GM12878 (cell line): Measurements from ENCODE around the gene CLEC14A. TPM values are rescaled to one million over a fixed set of nuclear protein-coding genes. Genes with fewer than 3 reads are reported as not detected.

Experiments used
- ATAC-seq: fragments of 200-7000 bp; cut with Tn5 transposase; 3 replicates; pipeline ENCODE4 v1.9.1; 2020; ENCODE audit warnings: mild to moderate bottlenecking, moderate library complexity
- BruUV-seq: library from RNA; stranded (reverse); fragments of 400-500 nt; replicated peaks from 2 replicates; lab custom pipeline; 2021; lab: Mats Ljungman, UMichigan
- CTCF ChIA-PET: fragments of 300-600 bp; sonication (Branson Sonifier 250); formaldehyde crosslinking; extraction: SDS; loops from one replicate; lab custom pipeline; 2021; ENCODE audit warnings: inconsistent platforms; lab: Yijun Ruan, JAX
- POLR2A ChIA-PET: fragments of 350-600 bp; formaldehyde crosslinking; extraction: SDS; loops from one replicate; lab custom pipeline; 2021; ENCODE audit warnings: inconsistent platforms; lab: Charles Lee
- RAD21 ChIA-PET: fragments of 300-600 bp; sonication (Branson Sonifier 250); formaldehyde crosslinking; loops from one replicate; lab custom pipeline; 2023; ENCODE audit warnings: antibody characterized with exemption; ENCODE audit not compliant: unreplicated experiment; lab: Charles Lee
- SMC1A ChIA-PET: fragments of 300-600 bp; sonication (Branson Sonifier 250); formaldehyde crosslinking; loops from one replicate; lab custom pipeline; 2023; ENCODE audit not compliant: unreplicated experiment, uncharacterized antibody; lab: Charles Lee
- DNase-seq: peaks from one replicate; pipeline ENCODE4 v3.0.0-alpha.2; 2011; ENCODE audit warnings: low read depth, low spot score
- FAIRE-seq: peaks from 3 replicates; lab custom pipeline; 2011; peaks lifted over from hg19 to GRCh38; lab: Jason Lieb, UNC
- H2AFZ ChIP-seq: 2 replicates; pipeline ENCODE4 v1.6.0; 2011; ENCODE audit warnings: low read depth, low read length, control low read depth; ENCODE audit not compliant: control insufficient read depth
- H3K27ac ChIP-seq: 2 replicates; pipeline ENCODE4 v1.5.1; 2011; ENCODE audit warnings: control low read depth; ENCODE audit not compliant: control insufficient read depth, insufficient read depth
- H3K27me3 ChIP-seq, 2 experiments: replicated peaks in 1 of 2; 2 replicates each; pipeline versions ENCODE4 v1.6.0 to v1.6.1; 2011; ENCODE audit warnings: low read length in 1 of 2; ENCODE audit not compliant: control insufficient read depth in 2 of 2, insufficient read depth in 2 of 2
- H3K36me3 ChIP-seq, 2 experiments: 2 replicates each; pipeline ENCODE4 v1.5.1; 2011; ENCODE audit warnings: low read length in 1 of 2; ENCODE audit not compliant: control insufficient read depth in 2 of 2, insufficient read depth in 2 of 2
- H3K4me1 ChIP-seq: 2 replicates; pipeline ENCODE4 v1.6.1; 2011; ENCODE audit warnings: mild to moderate bottlenecking, low read length, moderate library complexity, mixed read lengths; ENCODE audit not compliant: control insufficient read depth, insufficient read depth
- H3K4me2 ChIP-seq: 2 replicates; pipeline ENCODE4 v1.6.0; 2011; ENCODE audit warnings: control low read depth; ENCODE audit not compliant: control insufficient read depth, insufficient read depth
- H3K4me3 ChIP-seq: fragments of 200-600 bp; sonication (generic); 2 replicates; pipeline ENCODE4 v1.5.1; 2016
- H3K79me2 ChIP-seq: 2 replicates; pipeline ENCODE4 v1.6.0; 2011; ENCODE audit warnings: low read length; ENCODE audit not compliant: control insufficient read depth, insufficient read depth
- H3K9ac ChIP-seq: 2 replicates; pipeline ENCODE4 v1.8.0; 2011; ENCODE audit warnings: low read length, control low read depth, mixed read lengths; ENCODE audit not compliant: control insufficient read depth, insufficient read depth
- H3K9me3 ChIP-seq: replicated peaks from 3 replicates; pipeline ENCODE4 v1.5.1; 2011; ENCODE audit warnings: mild to moderate bottlenecking, low read length; ENCODE audit not compliant: control insufficient read depth, insufficient read depth
- H4K20me1 ChIP-seq: 2 replicates; pipeline ENCODE4 v1.6.0; 2011; ENCODE audit not compliant: control insufficient read depth, insufficient read depth
- CREM ChIP-seq: IDR thresholded peaks from 2 replicates; pipeline ENCODE4 v1.6.1; 2014; ENCODE audit warnings: antibody characterized with exemption, low read depth
- EP300 ChIP-seq, 2 experiments: fragments of 150-350 bp in 1 of 2; IDR thresholded peaks; 2 replicates each; pipeline ENCODE4 v1.6.1; 2011 to 2012; ENCODE audit warnings: low read depth in 2 of 2, low read length in 2 of 2, borderline replicate concordance in 1 of 2, improper control_type of control experiment in 1 of 2, inconsistent platforms in 1 of 2; ENCODE audit not compliant: control insufficient read depth in 1 of 2
- HSF1 ChIP-seq: fragments of 150-350 bp; IDR thresholded peaks from 2 replicates; pipeline ENCODE4 v1.6.1; 2014; ENCODE audit warnings: mild to moderate bottlenecking, low read depth, low read length
- KLF5 ChIP-seq: fragments of 450-650 bp; IDR thresholded peaks from 2 replicates; pipeline ENCODE4 v1.6.1; 2014; ENCODE audit warnings: mild to moderate bottlenecking; ENCODE audit not compliant: partially characterized antibody
- MEF2B ChIP-seq: fragments of 450-650 bp; IDR thresholded peaks from 2 replicates; pipeline ENCODE4 v1.6.1; 2018; ENCODE audit warnings: mild to moderate bottlenecking, moderate library complexity; ENCODE audit not compliant: partially characterized antibody, poor library complexity, severe bottlenecking
- NFIC ChIP-seq: IDR thresholded peaks from 2 replicates; pipeline ENCODE4 v1.6.1; 2012; ENCODE audit warnings: low read depth, mild to moderate bottlenecking, inconsistent platforms, low read length, moderate library complexity
- RAD51 ChIP-seq: fragments of 450-650 bp; IDR thresholded peaks from 2 replicates; pipeline ENCODE4 v1.6.1; 2016; ENCODE audit warnings: moderate library complexity, mild to moderate bottlenecking, inconsistent platforms
- SMAD1 ChIP-seq: fragments of 450-650 bp; IDR thresholded peaks from 2 replicates; pipeline ENCODE4 v1.6.1; 2018; ENCODE audit warnings: mild to moderate bottlenecking, low read depth; ENCODE audit not compliant: partially characterized antibody
- TBL1XR1 ChIP-seq: IDR thresholded peaks from 2 replicates; pipeline ENCODE4 v1.6.1; 2012; ENCODE audit warnings: low read depth, low read length, improper control_type of control experiment
- WGBS: methylation state at CpG from one replicate; pipeline ENCODE4 v1.1.6; 2016; ENCODE audit warnings: low lambda C conversion rate; ENCODE audit not compliant: insufficient replicate concordance, insufficient coverage; ENCODE audit errors: missing lambda C conversion rate; 5-methylcytosine and 5-hydroxymethylcytosine counted together
- in situ Hi-C: fragments of 300-500 bp; cut with MboI; formaldehyde crosslinking; loops from 9 replicates; pipeline ENCODE4 v1.14.3; 2018; ENCODE audit warnings: mixed read lengths
- intact Hi-C: fragments of 100-400 bp; cut with micrococcal nuclease; formaldehyde crosslinking; loops from one replicate; pipeline ENCODE4 v1.14.2; 2022; ENCODE audit not compliant: unreplicated experiment
- polyA plus RNA-seq, 11 experiments: library from polyadenylated mRNA; depleted of rRNA in 4 of 11; unstranded in 6 of 11; stranded (reverse) in 5 of 11; fragments of >200 nt; fragmentation: Nextera tagmentation in 4 of 11; fragmentation: Illumina TruSeq in 1 of 11; extraction: Ambion mirVana in 4 of 11; extraction: Trizol in 1 of 11; gene quantifications; 1 replicate in 1 of 11; 2 replicates in 10 of 11; pipeline versions ENCODE4 v1.2.1 to v1.2.3, GENCODE V29; 2011 to 2016; ENCODE audit warnings: inconsistent platforms in 2 of 11, missing spikeins in 2 of 11, low read depth in 1 of 11
- total RNA-seq, 4 experiments: library from RNA; depleted of rRNA in 3 of 4; stranded (reverse); fragments of >200 nt in 3 of 4; fragmentation: Illumina TruSeq in 1 of 4; extraction: Trizol in 1 of 4; gene quantifications; 2 replicates each; pipeline versions ENCODE4 v1.2.1 to v1.2.3, GENCODE V29; 2013 to 2021
- TF ChIP-seq, protein P1 (sequence below): fragments of 450-650 bp; IDR thresholded peaks from 2 replicates; pipeline ENCODE4 v1.6.1; 2016; ENCODE audit warnings: mild to moderate bottlenecking
- TF ChIP-seq, protein P2 (sequence below): IDR thresholded peaks from 2 replicates; pipeline ENCODE4 v1.6.1; 2012; ENCODE audit warnings: low read depth, low read length, improper control_type of control experiment
- TF ChIP-seq, protein P3 (sequence below): IDR thresholded peaks from 2 replicates; pipeline ENCODE4 v1.6.1; 2011; ENCODE audit warnings: low read depth, low read length, improper control_type of control experiment, borderline replicate concordance

Gene CLEC14A
- total and polyA plus RNA-seq, 10 of the 15 experiments (the other 5 are each of a cell fraction or from before 2014, with no cell fraction given), result not detected

DNA sequence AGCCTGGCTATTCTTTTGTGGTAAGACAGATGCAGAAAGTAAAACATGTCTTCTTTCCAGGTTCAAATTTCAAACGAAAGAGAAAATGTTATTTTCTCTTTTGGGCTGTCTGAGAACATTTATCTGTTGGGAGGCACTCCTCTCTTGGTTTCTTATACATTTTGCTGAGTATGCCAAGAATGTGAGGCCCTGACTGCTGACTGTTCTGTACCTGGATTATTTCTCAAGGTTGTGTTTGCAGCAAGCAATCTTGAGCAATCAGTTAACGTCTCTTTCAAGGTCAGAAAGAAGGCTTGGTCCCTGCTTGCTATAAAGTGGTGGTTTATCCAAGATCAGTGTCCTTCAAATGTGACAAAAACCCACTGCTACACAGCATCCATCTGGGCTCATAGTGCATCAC is 38.3 kb downstream of the CLEC14A start:
- Histone ChIP-seq H3K36me3 (no peaks in the 10 kb centered on the region), H3K79me2 (no peaks in the 10 kb centered on the region), H2AFZ (no peak overlapping the region), H3K4me3 (no peak overlapping the region), H3K27ac (no peak overlapping the region), H3K4me1 (no peaks in the 10 kb centered on the region), H3K9ac (no peak overlapping the region), H3K4me2 (no peak overlapping the region), H3K27me3 (no peaks in the 10 kb centered on the region), H4K20me1 (no peaks in the 10 kb centered on the region), H3K9me3 (no peaks in the 10 kb centered on the region)
- FAIRE-seq (no peak), DNase-seq (no peak), ATAC-seq (no peak)
- ChIA-PET POLR2A (no interaction called here), SMC1A (no interaction called here), RAD21 (no interaction called here), CTCF (no interaction called here)
- TF ChIP-seq, protein P1, sequence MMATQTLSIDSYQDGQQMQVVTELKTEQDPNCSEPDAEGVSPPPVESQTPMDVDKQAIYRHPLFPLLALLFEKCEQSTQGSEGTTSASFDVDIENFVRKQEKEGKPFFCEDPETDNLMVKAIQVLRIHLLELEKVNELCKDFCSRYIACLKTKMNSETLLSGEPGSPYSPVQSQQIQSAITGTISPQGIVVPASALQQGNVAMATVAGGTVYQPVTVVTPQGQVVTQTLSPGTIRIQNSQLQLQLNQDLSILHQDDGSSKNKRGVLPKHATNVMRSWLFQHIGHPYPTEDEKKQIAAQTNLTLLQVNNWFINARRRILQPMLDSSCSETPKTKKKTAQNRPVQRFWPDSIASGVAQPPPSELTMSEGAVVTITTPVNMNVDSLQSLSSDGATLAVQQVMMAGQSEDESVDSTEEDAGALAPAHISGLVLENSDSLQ, result no peak
- TF ChIP-seq NFIC (no peak), SMAD1 (no peak), KLF5 (no peak)
- TF ChIP-seq, protein P2, sequence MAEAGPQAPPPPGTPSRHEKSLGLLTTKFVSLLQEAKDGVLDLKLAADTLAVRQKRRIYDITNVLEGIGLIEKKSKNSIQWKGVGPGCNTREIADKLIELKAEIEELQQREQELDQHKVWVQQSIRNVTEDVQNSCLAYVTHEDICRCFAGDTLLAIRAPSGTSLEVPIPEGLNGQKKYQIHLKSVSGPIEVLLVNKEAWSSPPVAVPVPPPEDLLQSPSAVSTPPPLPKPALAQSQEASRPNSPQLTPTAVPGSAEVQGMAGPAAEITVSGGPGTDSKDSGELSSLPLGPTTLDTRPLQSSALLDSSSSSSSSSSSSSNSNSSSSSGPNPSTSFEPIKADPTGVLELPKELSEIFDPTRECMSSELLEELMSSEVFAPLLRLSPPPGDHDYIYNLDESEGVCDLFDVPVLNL, result no peak
- no TSS peak for BruUV-seq
- 0% methylated on average over 2 of the region's 2 CpGs for WGBS
- in situ Hi-C loops (no loop called here), intact Hi-C loops (no loop called here)

DNA sequence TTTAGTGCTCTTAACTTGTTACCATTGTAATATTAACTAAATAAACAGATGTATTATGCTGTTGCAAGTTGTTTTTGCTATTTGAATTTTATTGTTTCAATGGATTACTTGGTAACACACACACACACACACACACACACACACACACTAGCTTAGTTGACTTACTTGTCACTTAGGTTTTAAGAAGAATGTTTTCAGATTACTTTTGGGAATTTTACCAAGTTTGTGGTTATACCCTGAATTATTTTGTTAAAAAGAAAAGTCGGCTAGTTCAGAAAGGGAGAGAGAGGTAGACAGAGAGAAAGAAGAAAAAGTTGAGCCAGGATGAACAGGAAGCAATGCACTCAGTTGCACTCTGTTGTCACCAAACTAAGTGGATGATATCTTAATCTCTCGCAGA is 42.9 kb downstream of the CLEC14A start:
- 21% methylated on average over 2 of the region's 2 CpGs for WGBS
- Histone ChIP-seq H4K20me1 (no peaks in the 10 kb centered on the region), H3K4me1 (no peaks in the 10 kb centered on the region), H3K9ac (no peak overlapping the region), H3K36me3 (no peaks in the 10 kb centered on the region), H3K27me3 (no peaks in the 10 kb centered on the region), H3K4me2 (no peak overlapping the region), H2AFZ (no peak overlapping the region), H3K27ac (no peak overlapping the region), H3K4me3 (no peak overlapping the region), H3K79me2 (no peaks in the 10 kb centered on the region), H3K9me3 (no peaks in the 10 kb centered on the region; the same call in 2 of the 3 replicates)
- in situ Hi-C loops (no loop called here), intact Hi-C loops (no loop called here)
- CTCF ChIA-PET, result no interaction called here
- RAD21 ChIA-PET, result no interaction called here
- DNase-seq (no peak), FAIRE-seq (no peak), ATAC-seq (no peak)
- SMC1A ChIA-PET, result no interaction called here
- no TSS peak for BruUV-seq
- POLR2A ChIA-PET, result no interaction called here
- TF ChIP-seq HSF1 (no peak), MEF2B (no peak), TBL1XR1 (no peak), CREM (no peak), EP300 (IDR thresholded peaks at IDR 0.05; ENCODE audit: borderline replicate concordance in 1 of 2, control insufficient read depth in 1 of 2, low read depth in 2 of 2, low read length in 2 of 2) (no peak), RAD51 (no peak)
- TF ChIP-seq, protein P3, sequence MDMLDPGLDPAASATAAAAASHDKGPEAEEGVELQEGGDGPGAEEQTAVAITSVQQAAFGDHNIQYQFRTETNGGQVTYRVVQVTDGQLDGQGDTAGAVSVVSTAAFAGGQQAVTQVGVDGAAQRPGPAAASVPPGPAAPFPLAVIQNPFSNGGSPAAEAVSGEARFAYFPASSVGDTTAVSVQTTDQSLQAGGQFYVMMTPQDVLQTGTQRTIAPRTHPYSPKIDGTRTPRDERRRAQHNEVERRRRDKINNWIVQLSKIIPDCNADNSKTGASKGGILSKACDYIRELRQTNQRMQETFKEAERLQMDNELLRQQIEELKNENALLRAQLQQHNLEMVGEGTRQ, result no peak
